HG03342 (cell line): ENCODE data around the gene CCL4.

Experiments used
- ATAC-seq: cut with Tn5 transposase; IDR thresholded peaks from one replicate; pipeline ENCODE4 v1.9.1; 2021; ENCODE audit warnings: mild to moderate bottlenecking, moderate library complexity; ENCODE audit not compliant: unreplicated experiment

Gene CCL4

DNA sequence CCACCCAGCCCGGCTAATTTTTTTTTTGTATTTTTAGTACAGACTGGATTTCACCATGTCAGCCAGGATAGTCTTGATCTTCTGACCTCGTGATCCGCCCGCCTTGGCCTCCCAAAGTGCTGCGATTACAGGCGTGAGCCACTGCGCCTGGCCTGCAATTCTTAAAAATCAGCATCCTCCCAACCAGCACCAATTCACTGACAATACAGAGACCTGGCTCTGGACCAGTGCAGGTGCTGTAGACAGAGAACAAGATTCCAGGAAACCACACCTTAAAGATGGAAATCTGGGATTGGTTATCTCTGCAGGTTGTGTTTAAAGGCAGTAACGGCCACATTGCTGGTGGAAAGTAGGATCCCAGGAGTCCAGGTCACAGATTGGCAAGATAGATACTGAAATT lies 39.2 kb downstream of the CCL4 start:
- no peak for ATAC-seq

DNA sequence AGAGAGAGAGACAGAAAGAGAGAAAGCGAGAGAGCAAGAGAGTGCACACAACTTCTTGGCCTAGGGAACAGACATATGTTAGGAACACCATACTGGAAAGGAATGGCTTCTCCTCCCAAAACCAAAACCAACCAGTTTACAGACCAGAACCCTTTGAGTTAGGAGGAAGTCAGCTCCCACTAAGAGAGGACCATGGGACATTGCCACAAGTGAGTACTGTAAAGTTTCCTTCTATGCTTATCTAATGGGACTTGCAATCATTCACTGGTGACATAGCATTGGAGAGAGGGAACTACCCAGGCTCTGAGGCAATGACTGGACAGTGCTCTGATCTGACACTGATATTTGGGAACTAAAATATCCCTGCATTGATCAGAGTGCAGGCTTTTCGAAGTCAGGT lies 40.4 kb downstream of the CCL4 start:
- ATAC-seq: no peak

DNA sequence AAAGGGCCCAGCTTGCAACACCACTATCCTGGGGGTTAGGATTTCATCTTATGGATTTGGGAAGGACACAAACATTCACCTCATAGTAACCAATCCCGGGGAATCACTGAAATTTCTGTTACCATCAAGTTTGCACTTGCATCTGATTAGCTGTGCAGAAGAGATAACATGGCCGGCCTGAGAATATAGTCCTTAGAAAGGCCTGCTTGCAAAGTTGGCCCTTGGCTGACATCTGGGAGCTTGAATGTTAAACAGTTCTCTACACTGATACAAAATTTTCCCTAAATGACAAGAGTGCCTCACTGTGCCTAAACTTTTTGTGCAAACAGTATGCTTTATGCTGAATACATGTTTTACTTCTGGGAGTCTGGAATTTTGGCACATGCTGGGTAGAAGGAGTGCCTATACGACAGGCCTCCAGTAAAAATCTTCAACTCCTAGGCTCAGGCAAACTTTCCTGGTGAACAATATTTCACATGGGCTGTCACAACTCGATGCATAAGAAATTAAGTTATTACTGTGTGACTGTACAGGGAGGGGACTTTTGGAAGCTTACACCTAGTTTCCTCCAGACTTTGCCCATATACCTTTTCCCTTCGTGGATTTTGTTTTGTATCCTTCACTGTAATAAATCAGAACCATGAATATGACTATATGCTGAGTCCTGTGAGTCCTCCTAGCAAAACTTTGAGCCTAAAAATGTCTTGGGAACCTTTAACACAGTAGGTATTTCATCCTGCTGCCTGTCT lies 41.5 kb downstream of the CCL4 start:
- ATAC-seq: no peak

DNA sequence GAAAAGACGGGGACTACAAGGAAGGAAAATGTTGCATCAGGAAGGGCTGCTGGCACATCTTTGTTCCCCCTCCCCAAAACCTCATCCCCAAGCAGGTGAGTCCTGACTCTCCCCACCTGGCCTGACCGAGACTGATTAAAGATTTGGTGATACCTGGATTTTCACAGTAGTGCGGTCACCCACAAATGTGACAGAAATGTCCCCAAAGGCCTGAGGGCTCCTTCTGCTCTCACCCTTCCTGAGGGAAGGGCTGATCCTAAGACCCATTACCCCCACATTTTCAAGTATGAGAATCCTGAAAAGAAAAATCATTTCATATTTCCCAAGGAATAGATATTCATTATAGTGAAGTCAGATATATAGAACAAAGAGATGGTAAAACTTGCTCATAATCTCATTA lies 44.0 kb downstream of the CCL4 start:
- ATAC-seq: no peak

DNA sequence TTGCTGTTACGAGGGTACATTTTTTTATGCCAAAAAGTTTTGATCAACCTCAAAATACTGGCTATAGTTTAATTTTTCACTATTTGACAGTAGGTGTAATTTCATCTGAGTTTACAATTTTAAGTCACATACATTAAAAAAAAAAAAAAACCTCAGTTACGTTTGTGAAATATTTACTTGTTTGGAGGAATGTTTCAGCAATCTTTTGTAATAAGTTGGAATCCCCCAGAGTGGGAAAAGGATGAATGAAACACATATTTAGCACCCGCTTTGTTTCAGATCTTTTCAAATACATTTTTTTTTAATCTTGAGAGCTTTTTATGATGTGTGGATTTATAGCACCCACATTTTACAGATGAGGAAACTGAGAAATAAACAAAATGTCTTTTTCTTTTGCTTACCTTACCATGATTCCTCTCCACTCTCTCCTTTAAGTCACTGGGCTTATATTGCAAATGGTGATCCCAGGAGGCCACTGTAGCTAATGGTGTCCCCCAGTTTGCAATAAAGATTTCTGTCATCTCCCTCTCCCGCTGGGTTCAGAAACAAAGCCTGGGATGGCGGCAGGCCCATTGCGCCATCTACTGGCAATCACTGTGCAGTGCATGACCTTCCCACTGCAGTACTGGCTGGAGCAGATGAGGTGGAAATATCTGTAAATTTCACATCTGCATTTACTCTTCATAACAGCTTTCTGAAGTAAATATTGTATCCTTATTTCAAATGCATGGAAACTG lies 45.1 kb downstream of the CCL4 start:
- ATAC-seq: peak; percentile 55

DNA sequence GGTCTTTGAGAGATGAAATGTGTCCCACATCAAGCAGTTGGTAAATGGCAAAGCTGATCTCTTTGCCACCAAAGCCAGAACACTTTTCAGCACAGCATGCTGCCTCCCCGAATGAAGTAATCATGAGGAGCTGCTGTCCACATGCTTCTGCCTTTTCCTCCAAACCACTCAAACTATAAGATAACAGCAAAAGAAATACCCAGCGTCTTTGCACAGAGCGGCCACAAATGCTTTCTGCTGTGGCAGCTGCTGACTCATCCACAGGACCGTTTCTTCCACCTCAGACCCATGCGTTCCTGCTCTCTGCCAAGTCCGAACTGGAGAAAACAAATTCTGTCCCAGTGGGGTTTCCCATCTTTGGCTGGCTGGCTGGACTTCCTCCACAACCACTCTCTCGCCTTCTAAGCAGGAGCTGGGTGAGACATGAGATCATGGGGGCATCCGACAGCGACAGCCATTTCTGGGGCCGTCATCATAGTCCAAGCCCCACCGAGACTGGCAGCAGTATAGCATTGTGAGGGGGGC lies 45.7 kb downstream of the CCL4 start:
- ATAC-seq: peak; percentile 13

DNA sequence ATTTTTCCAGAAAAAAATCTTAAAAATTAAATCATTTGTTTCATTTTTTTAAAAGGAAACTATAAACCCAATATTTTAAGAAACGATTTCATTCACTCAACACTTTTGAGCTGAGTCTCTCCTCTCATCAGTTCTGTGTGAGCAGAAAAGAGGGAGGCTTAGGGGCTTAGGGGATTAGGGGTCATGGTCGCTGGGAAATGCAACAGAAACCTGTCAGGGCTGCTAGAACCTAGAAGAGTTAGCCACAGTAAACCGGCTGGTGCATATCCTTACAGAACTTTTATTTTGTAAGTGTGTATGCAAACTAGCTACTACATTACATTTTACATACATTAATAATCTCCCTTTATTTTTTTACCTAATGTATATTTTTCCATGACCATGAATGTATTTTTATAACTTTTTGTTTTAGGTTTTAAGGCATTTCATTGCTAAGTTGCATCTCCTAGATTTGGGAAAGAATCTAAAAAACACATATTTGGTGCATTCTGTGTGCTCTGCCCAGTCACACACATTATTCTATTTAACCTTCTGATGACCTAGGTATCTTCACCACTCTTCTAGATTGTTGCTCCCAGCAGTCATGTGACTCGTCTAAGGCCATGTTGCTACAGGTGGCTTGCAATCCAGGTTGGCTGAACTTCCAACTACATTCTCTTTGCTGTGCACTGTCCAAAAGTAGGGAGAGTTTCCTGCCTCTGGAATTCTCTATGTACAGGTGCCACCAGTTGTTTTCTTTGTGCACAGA lies 48.4 kb downstream of the CCL4 start:
- no peak for ATAC-seq

DNA sequence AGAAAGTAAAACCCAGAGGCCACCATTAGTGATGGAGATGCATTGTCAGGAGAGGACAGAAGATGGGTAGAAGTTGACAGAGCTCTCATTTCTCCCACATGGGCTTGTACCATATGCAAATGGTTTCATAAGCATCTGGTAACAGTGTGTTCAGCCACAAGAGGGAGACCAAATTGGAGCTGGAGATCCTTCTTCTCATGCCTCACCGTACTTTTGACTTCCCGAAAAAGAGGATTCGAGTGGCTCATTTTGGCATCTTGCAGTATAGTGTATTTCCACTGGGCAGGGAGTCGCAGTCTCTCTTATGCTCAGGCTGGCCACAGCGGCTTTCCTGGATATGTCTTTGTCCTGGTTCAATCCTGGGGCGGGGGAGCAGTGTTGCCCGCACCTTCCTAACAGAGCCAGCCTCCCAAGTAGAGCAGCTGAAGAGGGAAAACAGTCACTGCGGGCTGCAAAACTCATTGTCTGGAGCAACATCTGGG lies 49.1 kb downstream of the CCL4 start:
- ATAC-seq: no peak

DNA sequence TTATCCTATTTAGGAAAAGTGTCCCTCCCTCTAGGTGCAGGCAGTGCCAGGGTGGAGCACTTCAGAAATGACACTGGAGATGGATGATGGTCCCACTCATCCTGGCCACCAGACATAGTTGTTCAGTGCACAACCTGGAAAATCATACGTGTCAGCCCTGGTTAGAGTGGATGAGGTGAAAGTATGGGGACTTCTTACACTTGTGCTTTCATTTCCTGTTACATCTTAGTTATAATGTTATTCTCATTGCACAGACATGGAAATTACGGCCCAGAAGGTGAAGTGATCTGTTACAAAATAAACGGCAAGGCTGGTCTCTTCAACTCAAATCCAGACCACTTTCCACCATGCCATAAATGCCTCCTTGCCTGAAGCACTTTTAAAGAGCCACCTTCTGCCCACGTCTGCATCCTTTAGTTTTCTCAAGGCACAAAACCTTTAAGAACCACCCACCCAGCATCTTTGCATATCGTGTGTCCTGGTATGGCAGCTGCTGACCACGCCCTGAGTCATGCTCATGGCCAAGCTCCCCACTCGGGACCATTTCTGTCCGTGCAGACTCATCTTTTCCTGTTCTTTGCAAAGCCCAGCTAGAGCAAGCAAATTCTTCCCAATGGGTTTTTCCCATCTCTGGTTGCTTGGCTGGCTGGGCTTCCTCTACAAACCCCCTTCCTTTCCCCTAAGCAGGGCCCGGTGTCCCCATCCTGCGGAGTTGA lies 50.4 kb downstream of the CCL4 start:
- ATAC-seq: no peak
